GM12874 (cell line): ENCODE measurements around the gene ATG9A.

Experiments
- TF ChIP-seq, protein P1 (sequence below): IDR thresholded peaks from 2 replicates; pipeline ENCODE4 v1.5.1; 2011; ENCODE audit warnings: low read depth, mild to moderate bottlenecking, control low read depth, low read length, moderate library complexity; ENCODE audit not compliant: insufficient read depth

The ATG9A gene, protein sequence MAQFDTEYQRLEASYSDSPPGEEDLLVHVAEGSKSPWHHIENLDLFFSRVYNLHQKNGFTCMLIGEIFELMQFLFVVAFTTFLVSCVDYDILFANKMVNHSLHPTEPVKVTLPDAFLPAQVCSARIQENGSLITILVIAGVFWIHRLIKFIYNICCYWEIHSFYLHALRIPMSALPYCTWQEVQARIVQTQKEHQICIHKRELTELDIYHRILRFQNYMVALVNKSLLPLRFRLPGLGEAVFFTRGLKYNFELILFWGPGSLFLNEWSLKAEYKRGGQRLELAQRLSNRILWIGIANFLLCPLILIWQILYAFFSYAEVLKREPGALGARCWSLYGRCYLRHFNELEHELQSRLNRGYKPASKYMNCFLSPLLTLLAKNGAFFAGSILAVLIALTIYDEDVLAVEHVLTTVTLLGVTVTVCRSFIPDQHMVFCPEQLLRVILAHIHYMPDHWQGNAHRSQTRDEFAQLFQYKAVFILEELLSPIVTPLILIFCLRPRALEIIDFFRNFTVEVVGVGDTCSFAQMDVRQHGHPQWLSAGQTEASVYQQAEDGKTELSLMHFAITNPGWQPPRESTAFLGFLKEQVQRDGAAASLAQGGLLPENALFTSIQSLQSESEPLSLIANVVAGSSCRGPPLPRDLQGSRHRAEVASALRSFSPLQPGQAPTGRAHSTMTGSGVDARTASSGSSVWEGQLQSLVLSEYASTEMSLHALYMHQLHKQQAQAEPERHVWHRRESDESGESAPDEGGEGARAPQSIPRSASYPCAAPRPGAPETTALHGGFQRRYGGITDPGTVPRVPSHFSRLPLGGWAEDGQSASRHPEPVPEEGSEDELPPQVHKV

DNA sequence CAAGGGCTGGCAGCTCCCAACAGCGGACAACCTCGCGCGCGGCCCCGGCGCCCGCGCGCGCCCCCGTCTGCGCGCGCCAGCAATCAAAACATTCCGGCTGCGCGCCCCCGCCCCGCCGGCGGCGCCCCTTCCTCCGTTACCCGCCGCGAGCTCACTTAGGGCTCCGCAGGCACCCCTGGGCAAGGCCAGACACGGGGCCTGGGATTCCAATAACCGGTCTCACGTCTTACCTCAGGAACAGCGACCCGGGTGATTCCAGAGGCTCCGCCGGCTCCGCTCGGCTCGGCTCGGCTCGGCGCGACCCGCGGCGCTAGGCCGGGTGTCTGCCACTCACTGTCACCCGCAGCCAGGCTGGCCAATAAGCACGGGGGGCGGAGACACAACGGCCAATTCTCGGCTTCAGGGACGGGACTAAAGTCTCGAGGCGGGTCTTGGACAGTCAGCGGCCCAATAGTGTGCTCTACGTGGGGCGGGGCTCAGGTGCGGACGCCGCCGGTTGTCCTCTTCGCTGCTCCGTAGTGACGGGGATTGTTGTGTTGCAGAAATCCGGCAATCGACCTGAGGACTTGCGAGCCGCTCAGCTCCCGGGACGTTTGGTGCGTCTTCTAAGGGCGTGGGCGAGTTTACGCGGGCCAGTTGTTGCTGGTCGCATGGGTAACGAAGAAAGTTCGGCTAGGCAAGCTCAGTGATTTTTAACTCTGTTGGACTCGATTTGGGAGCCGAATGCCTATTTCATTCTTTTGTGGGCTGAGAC lies at the start of gene ATG9A, which contains the start of gene ANKZF1:
Gene ATG9A, minus strand, starts transcription at position 332 of the 754 bp plus-strand sequence. CDS start 1,612 bp downstream, outside the sequence.
Gene ANKZF1, plus strand, starts transcription at position 502 of the 754 bp plus-strand sequence. CDS start 452 bp downstream, outside the sequence.
- TF ChIP-seq, protein P1, sequence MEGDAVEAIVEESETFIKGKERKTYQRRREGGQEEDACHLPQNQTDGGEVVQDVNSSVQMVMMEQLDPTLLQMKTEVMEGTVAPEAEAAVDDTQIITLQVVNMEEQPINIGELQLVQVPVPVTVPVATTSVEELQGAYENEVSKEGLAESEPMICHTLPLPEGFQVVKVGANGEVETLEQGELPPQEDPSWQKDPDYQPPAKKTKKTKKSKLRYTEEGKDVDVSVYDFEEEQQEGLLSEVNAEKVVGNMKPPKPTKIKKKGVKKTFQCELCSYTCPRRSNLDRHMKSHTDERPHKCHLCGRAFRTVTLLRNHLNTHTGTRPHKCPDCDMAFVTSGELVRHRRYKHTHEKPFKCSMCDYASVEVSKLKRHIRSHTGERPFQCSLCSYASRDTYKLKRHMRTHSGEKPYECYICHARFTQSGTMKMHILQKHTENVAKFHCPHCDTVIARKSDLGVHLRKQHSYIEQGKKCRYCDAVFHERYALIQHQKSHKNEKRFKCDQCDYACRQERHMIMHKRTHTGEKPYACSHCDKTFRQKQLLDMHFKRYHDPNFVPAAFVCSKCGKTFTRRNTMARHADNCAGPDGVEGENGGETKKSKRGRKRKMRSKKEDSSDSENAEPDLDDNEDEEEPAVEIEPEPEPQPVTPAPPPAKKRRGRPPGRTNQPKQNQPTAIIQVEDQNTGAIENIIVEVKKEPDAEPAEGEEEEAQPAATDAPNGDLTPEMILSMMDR, result no peak

DNA sequence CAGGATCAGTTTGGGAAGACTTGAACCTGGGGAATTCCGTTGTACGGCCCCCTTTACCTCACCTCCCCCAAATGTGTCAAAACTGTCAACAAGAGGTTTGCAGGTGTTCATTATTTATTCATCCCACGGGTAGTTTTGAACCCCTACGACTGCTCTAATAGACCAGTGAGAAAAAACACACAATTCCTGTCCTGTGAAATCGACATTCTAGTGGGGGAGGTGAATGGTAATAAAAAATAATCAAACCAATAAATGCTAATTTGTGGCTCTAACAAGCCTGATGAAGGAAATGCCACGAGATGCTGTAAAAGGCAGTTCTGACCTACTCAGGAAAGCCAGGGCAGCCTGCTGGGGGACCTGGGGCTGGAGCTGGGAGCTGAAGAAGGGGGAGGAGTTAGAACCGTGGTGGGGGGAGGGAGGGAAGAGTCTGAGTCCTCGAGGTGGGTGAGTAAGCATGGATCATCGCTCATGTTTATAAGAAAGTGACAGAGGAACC lies 49.3 kb upstream of the ATG9A start:
- TF ChIP-seq, protein P1, result no peak

DNA sequence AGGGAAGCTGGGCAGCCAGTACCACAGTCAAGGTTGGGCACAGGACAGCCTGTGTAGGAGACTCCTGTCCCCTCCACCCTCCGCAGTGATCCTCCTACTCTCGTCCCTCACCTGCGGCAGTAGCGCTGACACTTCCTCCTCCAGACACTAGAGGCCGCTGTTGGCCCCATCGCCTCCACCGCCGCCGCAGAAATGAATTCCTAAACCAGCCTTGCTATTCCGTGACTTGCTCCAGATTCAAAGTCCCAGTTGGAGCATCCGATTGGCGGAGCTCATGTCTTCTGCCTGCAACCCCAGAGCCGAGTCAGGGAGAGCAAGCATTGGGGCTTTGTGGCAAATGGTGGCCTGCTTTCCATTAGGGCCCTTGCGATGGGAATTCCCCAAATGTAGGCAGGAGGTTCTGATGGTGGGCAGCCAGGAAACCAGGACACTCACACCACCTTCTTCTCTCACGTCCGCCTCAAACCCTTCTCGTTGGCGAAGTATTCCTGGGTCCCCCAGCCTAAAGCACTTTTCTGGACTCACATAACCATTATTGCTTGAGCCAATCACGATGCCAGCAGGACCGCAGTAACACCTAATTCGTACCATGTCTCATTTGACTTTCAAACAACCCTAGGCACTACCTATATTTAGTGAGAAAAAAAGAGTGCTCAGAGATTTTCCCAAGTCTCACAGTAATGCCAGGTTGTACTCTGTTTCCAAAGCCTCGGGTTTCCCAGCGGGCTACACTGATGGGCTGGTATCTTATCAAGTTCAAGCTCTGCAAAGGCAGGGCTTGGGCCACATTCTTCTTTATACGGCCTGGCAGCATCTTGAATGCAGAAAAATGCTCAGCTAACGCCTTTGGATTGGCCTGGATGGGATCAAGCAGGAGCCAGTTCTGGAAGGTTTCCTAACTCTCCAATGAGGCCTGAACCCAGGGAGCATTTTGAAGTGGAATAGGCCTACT lies 48.5 kb upstream of the ATG9A start:
- TF ChIP-seq, protein P1, result peak; percentile 98

DNA sequence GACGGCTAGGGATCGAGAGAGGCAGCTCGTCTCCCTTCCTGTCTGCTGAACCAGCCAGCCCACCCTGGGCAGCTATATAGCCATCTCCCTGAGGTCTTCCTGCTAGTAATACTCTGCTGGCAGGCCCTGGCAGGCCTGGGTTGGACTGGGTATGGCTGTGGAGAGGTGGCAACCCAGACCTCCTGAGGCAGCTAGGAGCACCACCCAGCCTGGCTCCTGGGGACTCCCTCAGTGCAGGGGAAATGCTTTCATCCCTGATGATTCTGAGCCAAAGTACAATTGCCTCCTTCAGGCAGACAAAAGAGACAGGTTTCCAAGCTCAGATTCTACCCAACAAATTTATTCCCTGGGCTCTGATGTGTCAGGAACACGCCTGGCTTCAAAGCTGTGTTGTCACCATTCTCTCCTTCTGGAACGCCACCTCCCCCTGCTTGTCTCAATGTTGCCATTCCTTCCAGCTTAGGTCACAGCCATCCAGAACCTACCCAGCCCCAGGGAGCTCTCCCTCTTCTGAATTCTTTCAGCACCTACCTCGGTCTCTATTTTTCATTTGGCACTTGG lies 45.0 kb upstream of the ATG9A start:
- TF ChIP-seq, protein P1, result no peak

DNA sequence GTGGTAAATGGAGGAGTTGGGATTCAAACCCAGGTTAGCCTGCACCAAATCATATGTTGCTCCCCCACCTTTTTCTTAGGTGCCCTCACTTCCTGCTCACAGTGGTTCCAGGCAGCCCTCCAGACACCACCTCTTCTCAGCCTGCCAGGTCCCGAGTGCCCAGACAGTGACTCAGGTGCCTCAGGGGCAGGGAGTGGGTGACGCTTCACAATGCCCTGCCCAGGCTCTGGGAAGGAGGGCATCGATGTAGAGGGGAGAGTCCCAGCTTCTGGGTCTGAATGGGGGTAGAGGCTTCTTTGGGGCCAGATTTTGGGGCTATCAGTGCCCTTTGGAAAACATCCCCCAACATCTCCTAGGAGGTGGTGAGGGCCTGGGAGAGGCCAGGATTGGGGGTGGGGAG lies 44.5 kb upstream of the ATG9A start:
- TF ChIP-seq, protein P1, result no peak

DNA sequence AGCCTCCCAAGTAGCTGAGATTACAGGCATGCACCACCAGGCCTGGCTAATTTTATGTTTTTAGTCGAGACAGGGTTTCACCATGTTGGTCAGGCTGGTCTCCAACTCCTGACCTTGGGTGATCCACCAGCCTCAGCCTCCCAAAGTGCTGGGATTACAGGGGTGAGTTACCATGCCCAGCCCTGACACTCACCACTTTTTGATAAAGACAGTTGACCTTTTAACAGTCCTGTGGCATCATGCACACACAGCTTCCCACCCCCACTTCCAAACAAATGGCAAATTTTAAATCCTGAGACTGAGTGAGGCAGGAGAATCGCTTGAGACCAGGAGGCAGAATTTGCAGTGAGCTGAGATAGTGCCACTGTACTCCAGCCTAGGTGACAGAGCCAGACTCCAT lies 43.6 kb upstream of the ATG9A start:
- TF ChIP-seq, protein P1, result no peak
